ENCODE measurements around the gene CENPP.
"Not testable (repeated sequence)": the region's sequence is repeated elsewhere in the genome, so short reads cannot be mapped to it uniquely, and the experiment has no call there.

Gene CENPP

DNA sequence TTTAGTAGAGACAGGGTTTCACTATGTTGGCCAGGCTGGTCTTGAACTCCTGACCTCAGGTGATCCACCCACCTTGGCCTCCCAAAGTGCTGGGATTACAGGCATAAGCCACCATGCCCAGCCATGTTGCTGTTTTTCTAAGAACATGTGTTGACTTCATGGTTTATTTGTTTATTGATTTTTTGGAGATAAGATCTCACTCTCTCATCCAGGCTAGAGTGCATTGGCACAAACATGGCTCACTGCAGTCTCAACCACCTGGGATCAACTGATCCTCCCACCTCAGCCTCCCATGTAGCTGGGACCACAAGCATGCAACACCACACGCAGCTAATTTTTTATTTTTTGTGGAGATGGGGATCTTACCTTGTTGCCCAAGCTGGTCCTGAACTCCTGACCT, 269.3 kb downstream of the CENPP start:
- not testable (repeated sequence) for DNase-seq (ENCODE audit: low read depth in 2 of 2)

DNA sequence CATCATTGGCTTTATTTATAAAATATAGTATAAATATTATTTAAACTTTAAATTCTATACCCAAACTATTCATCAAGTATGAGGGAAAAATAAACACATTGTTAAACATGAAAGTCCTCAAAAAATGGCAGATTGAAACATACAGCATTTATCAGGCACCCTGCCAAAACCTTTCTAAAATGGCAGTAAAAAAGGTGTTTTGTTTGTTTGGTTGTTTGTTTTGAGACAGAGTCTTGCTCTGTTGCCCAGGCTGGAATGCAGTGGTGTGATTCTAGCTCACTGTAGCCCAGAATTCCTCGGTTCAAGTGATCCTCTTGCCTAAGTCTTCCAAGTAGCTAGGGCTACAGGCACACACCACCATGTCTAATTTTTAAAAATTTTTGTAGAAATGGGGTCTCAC, 270.2 kb downstream of the CENPP start:
- DNase-seq (ENCODE audit: low read depth in 2 of 2), result no peak

- no peak for DNase-seq (ENCODE audit: low read depth in 2 of 2)
Measured at GRCh38 chr9:92598382-92598781, 272.6 kb downstream of the CENPP start.

GRCh38 chr9:92599938-92600461, 274.2 kb downstream of the CENPP start:
- no peak for DNase-seq (ENCODE audit: low read depth in 2 of 2)

DNA sequence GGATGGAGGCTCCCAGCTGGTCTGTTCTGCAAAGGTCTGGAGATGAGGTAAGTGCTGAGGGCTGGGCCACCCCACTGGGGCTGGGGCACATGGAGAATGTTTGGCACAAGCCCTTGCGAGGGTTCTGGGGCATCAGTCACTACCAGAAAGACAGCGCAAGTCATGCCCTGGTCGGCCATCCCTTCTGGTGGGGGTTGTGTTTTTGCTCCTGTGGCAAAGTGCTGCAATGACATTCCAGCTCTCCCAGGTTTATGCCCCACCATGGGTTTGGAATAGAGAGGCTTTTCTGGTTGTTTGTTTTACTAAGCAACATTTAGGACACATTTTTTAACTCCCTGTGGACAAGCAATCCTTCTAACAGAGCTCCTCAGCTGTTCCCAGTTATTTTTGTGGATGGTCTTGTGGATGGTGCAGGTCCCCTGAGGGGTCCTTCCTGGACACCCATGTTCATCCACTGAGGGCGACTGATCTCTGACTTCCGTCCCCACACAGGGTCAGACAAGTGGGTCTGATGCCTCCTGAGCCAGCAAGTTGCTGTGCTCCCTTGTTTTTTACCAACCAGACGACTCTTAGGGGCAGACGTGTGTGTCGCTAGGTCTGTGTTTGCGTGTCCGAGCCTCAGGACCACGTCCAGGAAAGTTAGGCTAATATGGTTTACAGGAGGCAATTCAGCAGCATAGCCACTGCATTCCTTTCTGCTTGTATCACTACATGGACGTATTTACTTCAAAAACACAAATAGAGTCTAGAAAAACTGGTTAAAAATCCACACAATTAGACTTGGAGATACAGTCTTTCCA, 274.9 kb downstream of the CENPP start:
- no peak for DNase-seq (ENCODE audit: low read depth in 2 of 2)

GRCh38 chr9:92601451-92601850, 275.7 kb downstream of the CENPP start:
- DNase-seq (ENCODE audit: low read depth in 2 of 2), result no peak

GRCh38 chr9:92602413-92602812, 276.7 kb downstream of the CENPP start:
- DNase-seq (ENCODE audit: low read depth in 2 of 2), result no peak

- no peak for DNase-seq (ENCODE audit: low read depth in 2 of 2)
Measured at GRCh38 chr9:92603100-92603499, 277.3 kb downstream of the CENPP start.

GRCh38 chr9:92603990-92604389, 278.2 kb downstream of the CENPP start:
- DNase-seq (ENCODE audit: low read depth in 2 of 2), result no peak

- DNase-seq (ENCODE audit: low read depth in 2 of 2), result no peak
Measured at GRCh38 chr9:92605224-92605623, 279.5 kb downstream of the CENPP start.

GRCh38 chr9:92607088-92607487, 281.3 kb downstream of the CENPP start:
- no peak for DNase-seq (ENCODE audit: low read depth in 2 of 2)

DNA sequence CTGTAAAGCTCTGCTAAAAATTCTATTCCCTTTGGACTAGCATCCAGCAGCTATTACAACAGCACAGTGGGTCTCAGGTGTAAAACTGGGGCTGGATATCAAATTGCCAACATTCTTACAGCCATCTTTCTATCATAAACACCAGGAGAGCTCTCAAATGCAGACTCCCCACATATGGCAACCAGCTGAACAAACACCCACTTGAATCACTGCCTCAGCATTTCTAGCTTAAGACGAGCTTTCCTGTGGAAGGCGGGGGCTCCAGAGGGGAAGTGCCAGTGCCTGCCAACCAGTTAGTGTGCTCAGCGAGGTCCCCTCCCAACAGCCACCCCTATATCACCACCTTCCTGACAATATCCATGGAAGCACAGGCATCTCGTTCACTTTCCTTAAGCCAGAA, 282.0 kb downstream of the CENPP start:
- no peak for DNase-seq (ENCODE audit: low read depth in 2 of 2)

DNA sequence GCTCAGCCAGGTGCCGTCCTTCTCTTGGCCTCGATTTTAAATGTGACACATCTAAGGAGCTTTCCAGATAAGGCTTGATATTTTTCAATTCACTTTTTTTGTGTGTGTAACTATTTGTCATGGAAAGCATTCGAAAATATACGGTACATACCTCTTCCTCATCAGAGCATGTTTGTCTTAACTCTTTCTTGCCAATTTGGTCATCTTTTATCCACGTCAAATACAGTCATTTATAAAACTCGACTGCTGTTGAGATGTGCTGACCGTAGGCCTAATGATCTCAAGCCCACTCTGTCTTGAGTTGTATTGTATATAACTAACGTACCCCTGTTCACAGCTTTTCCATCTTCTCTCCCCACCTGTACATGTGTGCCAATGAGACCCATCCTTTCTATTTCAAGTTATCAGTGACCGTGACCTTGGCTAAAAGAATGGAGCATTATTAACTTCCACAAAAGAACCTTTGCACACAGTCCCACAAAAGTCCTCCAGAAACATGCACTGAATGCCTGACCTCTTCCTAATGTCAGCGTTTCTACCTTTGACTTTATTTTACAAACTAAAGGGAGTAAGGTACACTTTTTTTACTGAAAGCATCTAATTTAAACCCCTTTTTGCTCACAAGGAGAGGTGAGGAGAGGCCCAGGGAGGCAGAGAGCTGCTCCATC, 282.6 kb downstream of the CENPP start:
- no peak for DNase-seq (ENCODE audit: low read depth in 2 of 2)

- no peak for DNase-seq (ENCODE audit: low read depth in 2 of 2)
Measured at GRCh38 chr9:92608909-92609445, 283.2 kb downstream of the CENPP start.

DNA sequence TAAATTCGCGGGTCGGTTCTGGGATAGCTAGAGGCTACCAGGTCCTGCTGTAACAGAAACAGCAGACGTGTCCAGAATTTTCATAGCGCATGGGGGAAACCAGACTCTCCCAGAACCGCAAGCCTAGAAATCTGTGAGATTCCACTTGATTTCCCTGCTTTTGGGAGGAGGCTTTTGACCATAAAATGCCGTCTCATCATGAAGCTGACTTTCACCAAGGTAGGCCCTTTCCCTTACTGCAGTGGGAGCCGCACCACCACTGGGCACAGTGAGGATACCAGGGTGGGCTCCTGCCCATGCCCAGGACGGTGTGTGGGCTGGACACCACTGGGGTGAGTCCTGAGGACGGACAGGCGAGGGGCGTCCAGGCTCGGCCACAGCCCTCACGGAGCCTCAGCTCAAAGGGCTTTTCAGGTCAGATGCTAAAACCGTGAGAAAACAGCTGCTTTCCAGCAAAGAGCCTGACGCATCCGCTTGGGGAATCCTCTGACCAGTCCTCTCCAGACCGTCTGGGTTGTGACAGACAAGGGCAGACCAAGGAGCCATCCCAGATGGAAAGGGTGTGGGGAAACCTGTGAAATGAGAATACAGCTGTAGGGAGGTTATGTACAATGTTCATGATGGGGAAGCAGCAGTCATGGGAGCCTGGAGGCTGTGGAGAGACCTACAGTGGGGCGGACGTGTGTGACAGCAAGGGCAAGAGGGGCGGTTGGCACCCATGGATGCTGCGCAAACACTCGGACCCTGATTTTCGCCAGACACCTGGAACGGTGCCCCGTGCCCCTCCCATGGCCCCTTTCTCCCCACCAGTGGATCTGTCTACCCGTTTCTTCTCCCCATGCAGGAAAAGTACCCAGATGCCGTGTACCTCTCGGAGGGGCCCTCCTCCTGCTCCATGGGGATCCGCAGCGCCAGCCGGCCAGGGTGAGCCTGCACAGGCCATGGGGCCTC, 285.0 kb downstream of the CENPP start:
- DNase-seq (ENCODE audit: low read depth in 2 of 2), result no peak

DNA sequence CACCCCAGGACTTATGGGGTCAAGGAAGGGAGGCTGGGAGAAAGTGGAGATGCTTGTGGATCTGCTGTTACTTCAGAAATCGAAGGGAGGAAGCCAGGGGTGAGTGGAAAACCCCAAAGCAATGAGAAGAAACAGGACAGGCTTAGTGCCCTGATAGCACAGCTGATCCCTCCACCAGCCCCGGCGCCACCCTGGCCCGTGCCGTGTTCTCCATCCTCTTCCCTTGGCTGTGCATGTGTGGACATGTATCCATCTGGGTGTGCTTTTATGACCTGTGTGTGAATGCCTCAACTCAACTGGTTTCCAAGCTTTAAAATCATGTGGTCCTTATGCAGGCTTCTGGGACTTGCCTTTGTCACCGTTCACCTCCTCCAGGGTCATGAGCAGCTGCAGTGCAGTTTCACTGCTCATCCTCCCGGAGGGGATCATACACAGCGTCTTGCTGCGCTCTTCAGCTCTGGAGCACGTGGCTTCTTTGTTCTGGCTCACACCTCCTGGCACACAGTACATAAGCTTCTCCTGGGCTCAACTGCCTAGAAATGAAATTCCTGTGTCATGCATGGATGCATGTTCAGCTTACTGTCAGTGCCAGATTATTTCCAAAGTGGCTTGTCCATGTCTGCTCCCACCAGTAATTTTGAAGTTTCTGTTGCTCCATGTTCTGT, 286.0 kb downstream of the CENPP start:
- DNase-seq (ENCODE audit: low read depth in 2 of 2), result no peak

DNA sequence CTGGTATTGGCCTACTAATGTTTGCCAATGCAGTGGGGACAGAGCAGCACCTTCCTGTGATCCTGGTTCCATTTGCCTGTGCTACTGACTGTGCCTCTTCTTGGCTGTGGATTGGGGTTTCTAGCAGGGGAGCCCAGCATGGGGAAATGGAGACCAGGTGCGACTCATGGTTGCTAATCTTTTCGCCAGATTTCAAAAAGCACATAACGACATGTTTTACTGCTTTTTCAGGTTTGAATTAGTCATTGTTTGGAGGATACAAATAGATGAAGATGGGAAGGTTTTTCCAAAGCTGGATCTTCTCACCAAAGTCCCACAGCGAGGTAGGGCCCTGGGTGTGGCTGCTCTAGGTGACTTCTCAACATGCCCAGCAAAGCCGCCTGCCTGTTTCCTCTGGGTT, 286.5 kb downstream of the CENPP start:
- no peak for DNase-seq (ENCODE audit: low read depth in 2 of 2)

- DNase-seq (ENCODE audit: low read depth in 2 of 2), result no peak
Measured at GRCh38 chr9:92612816-92613215, 287.1 kb downstream of the CENPP start.

DNA sequence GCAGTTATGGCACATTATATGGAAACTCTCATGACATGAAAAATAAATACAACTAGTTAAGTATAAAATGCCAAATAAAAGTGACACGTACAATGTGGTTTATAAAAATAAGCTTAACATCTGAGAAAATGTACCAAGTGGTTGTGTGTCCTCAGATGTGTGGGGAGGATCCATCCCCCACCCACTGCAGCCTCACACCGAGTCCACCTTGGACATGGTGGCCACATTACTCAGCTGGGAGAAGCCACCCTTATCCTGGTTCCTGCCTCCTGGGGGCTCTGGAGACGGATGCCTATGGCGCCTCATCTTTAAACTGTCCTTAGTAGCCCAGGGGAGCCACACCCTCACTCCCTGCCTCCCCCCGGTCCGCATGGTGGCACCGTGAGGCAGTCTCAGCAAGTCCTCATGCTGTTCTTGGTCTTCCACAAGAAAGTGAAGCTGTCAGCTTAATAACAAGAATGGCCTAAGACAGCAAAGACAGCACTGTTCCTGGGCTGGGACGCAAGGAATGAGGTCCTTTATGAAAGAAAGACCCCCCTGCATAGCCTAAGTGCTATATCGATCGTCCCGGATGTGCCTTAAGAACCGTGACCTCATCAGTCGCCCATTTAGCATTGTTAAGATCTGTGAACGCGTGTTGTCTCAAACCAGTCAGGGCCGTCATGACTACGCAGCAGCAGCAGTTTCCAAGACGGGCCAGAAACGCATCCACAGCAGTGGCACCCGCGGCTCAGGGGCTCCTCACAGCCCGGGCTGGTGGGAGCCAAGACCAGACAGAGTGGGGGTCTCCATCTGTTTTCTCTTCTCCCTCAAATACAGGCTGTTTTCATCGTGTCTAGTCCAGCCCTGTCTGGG, 287.7 kb downstream of the CENPP start:
- no peak for DNase-seq (ENCODE audit: low read depth in 2 of 2)

DNA sequence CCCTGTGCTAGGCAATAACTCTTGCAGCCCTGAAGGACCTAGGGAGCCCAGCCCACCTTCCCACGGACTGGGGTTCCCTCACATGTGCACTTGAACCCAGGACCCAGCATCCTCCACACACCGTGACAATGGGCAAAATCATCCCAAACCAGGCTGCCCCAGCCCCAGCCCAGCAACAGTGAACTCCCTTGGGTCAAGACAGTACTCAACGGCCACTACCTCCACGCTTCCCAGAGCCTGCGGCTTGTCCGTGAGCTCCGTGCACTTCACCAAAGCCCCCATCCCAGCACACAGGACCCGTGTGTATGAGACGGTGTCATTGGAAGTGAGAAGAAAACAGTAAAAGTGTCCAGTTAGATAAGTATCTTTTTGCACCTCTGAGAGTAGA, 288.4 kb downstream of the CENPP start:
- DNase-seq (ENCODE audit: low read depth in 2 of 2), result no peak
